Smooth muscle cell (in vitro differentiated cells): ENCODE measurements around the gene CLCNKB. TPM values are rescaled to one million over a fixed set of nuclear protein-coding genes. Genes with fewer than 3 reads are reported as not detected.

Experiments used
- DNase-seq: peaks from one replicate; lab custom pipeline; 2025; ENCODE audit not compliant: unreplicated experiment; lab: John Stamatoyannopoulos, UW
- H2AFZ ChIP-seq: fragments of 200-600 bp; sonication (generic); 2 replicates; pipeline ENCODE4 v1.6.0; 2016; ENCODE audit warnings: antibody characterized with exemption, low read depth, mild to moderate bottlenecking
- H3F3A ChIP-seq: fragments of 200-600 bp; sonication (generic); 2 replicates; pipeline ENCODE4 v1.6.0; 2017; ENCODE audit warnings: antibody characterized with exemption, low read depth
- H3K27ac ChIP-seq: fragments of 200-600 bp; sonication (generic); 2 replicates; pipeline ENCODE4 v1.5.1; 2016; ENCODE audit warnings: low read depth, mild to moderate bottlenecking
- H3K27me3 ChIP-seq: fragments of 200-600 bp; sonication (generic); 2 replicates; pipeline ENCODE4 v1.6.1; 2016; ENCODE audit warnings: low read depth, mild to moderate bottlenecking
- H3K36me3 ChIP-seq: fragments of 200-600 bp; sonication (generic); 2 replicates; pipeline ENCODE4 v1.5.1; 2016; ENCODE audit warnings: low read depth
- H3K4me1 ChIP-seq: fragments of 200-600 bp; sonication (generic); 2 replicates; pipeline ENCODE4 v1.5.1; 2016; ENCODE audit warnings: low read depth
- H3K4me2 ChIP-seq: fragments of 200-600 bp; sonication (generic); 2 replicates; pipeline ENCODE4 v1.6.0; 2016; ENCODE audit warnings: mild to moderate bottlenecking
- H3K4me3 ChIP-seq: fragments of 200-600 bp; sonication (generic); 2 replicates; pipeline ENCODE4 v1.5.1; 2016; ENCODE audit warnings: mild to moderate bottlenecking
- H3K79me2 ChIP-seq: fragments of 200-600 bp; sonication (generic); 2 replicates; pipeline ENCODE4 v1.6.0; 2016; ENCODE audit warnings: low read depth, mild to moderate bottlenecking
- H3K9ac ChIP-seq: fragments of 200-600 bp; sonication (generic); 2 replicates; pipeline ENCODE4 v1.6.0; 2016; ENCODE audit warnings: low read depth
- H3K9me3 ChIP-seq: fragments of 200-600 bp; sonication (generic); replicated peaks from 2 replicates; pipeline ENCODE4 v1.5.1; 2016; ENCODE audit warnings: low read depth
- H4K20me1 ChIP-seq: fragments of 200-600 bp; sonication (generic); 2 replicates; pipeline ENCODE4 v1.6.0; 2016; ENCODE audit warnings: low read depth
- WGBS: methylation state at CpG from one replicate; pipeline ENCODE4 v1.1.7; 2016; ENCODE audit warnings: low lambda C conversion rate; 5-methylcytosine and 5-hydroxymethylcytosine counted together
- polyA plus RNA-seq: library from polyadenylated mRNA; unstranded; fragments of >200 nt; fragmentation: Nextera tagmentation; extraction: Ambion mirVana; gene quantifications from 2 replicates; pipeline ENCODE4 v1.2.1, GENCODE V29; 2016
- total RNA-seq: library from RNA; depleted of rRNA; stranded (reverse); fragments of >200 nt; gene quantifications from 2 replicates; pipeline ENCODE4 v1.2.3, GENCODE V29; 2014
- TF ChIP-seq, protein P1 (sequence below): fragments of 200-600 bp; sonication (generic); IDR thresholded peaks from 2 replicates; pipeline ENCODE4 v1.5.1; 2017; ENCODE audit warnings: borderline replicate concordance, mild to moderate bottlenecking, antibody characterized with exemption; ENCODE audit not compliant: insufficient read depth, poor library complexity, severe bottlenecking

The CLCNKB gene
- total and polyA plus RNA-seq, 2 experiments from 2014 or later: 0.76 to 0.86 TPM

GRCh38 chr1:16014509-16015482 is 28.8 kb upstream of the CLCNKB start:
- peaks cover 19% of the 10 kb centered on the region for H3K4me1 ChIP-seq
- no peak overlapping the region for H3K9ac ChIP-seq
- no peak overlapping the region for H2AFZ ChIP-seq
- no peaks in the 10 kb centered on the region for H3K79me2 ChIP-seq
- 54% methylated on average over 16 of the region's 17 CpGs for WGBS
- DNase-seq: peak; percentile 39
- peak overlapping the region; percentile 34 for H3K4me2 ChIP-seq
- H3K27me3 ChIP-seq: no peaks in the 10 kb centered on the region
- H4K20me1 ChIP-seq: no peaks in the 10 kb centered on the region
- no peaks in the 10 kb centered on the region for H3F3A ChIP-seq
- H3K9me3 ChIP-seq: no peaks in the 10 kb centered on the region
- no peak overlapping the region for H3K4me3 ChIP-seq
- TF ChIP-seq, protein P1, sequence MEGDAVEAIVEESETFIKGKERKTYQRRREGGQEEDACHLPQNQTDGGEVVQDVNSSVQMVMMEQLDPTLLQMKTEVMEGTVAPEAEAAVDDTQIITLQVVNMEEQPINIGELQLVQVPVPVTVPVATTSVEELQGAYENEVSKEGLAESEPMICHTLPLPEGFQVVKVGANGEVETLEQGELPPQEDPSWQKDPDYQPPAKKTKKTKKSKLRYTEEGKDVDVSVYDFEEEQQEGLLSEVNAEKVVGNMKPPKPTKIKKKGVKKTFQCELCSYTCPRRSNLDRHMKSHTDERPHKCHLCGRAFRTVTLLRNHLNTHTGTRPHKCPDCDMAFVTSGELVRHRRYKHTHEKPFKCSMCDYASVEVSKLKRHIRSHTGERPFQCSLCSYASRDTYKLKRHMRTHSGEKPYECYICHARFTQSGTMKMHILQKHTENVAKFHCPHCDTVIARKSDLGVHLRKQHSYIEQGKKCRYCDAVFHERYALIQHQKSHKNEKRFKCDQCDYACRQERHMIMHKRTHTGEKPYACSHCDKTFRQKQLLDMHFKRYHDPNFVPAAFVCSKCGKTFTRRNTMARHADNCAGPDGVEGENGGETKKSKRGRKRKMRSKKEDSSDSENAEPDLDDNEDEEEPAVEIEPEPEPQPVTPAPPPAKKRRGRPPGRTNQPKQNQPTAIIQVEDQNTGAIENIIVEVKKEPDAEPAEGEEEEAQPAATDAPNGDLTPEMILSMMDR: no peak
- peak overlapping the region; percentile 84 for H3K27ac ChIP-seq
- no peaks in the 10 kb centered on the region for H3K36me3 ChIP-seq

GRCh38 chr1:16015491-16015890 is 28.1 kb upstream of the CLCNKB start:
- Histone ChIP-seq H3K79me2 (no peaks in the 10 kb centered on the region), H3K9ac (no peak overlapping the region), H3K27ac (no peak overlapping the region), H3K36me3 (no peaks in the 10 kb centered on the region), H4K20me1 (no peaks in the 10 kb centered on the region), H2AFZ (no peak overlapping the region), H3K4me3 (no peak overlapping the region), H3K9me3 (no peaks in the 10 kb centered on the region), H3F3A (no peaks in the 10 kb centered on the region), H3K4me1 (peaks cover 19% of the 10 kb centered on the region), H3K27me3 (no peaks in the 10 kb centered on the region), H3K4me2 (no peak overlapping the region)
- TF ChIP-seq, protein P1: no peak
- no peak for DNase-seq
- 98% methylated on average over 18 of the region's 25 CpGs for WGBS

- no peaks in the 10 kb centered on the region for H3K79me2 ChIP-seq
- no peak overlapping the region for H3K4me3 ChIP-seq
- peak overlapping the region; percentile 17 for H3K9ac ChIP-seq
- no peak overlapping the region for H2AFZ ChIP-seq
- no peaks in the 10 kb centered on the region for H3F3A ChIP-seq
- peaks cover 19% of the 10 kb centered on the region for H3K4me1 ChIP-seq
- WGBS: 80% methylated on average over 19 of the region's 23 CpGs
- TF ChIP-seq, protein P1: no peak
- no peak for DNase-seq
- H3K27ac ChIP-seq: peak overlapping the region; percentile 95
- H3K9me3 ChIP-seq: no peaks in the 10 kb centered on the region
- no peaks in the 10 kb centered on the region for H4K20me1 ChIP-seq
- no peaks in the 10 kb centered on the region for H3K27me3 ChIP-seq
- H3K4me2 ChIP-seq: peak overlapping the region; percentile 82
- H3K36me3 ChIP-seq: no peaks in the 10 kb centered on the region
Observed at GRCh38 chr1:16015960-16016901, 27.4 kb upstream of the CLCNKB start.
